SKM-1 treated with dmso at 0.1 percent for 144 hours (cell line): ENCODE measurements around the gene CNPPD1.

Source experiments
- DNase-seq: peaks from one replicate; lab custom pipeline; 2025; ENCODE audit not compliant: unreplicated experiment; lab: John Stamatoyannopoulos, UW

CNPPD1 gene

GRCh38 chr2:219161097-219161496 is 15.6 kb downstream of the CNPPD1 start:
- DNase-seq = no peak

- peak; percentile 88 for DNase-seq
Observed at GRCh38 chr2:219160186-219161017, 16.3 kb downstream of the CNPPD1 start, which contains the start of gene NHEJ1. TSS of gene NHEJ1 (minus strand) at chr2:219160815. CDS start at chr2:219158362, 2,453 bp downstream.

- DNase-seq = no peak
Observed at GRCh38 chr2:219159771-219160185, 16.9 kb downstream of the CNPPD1 start.

- no peak for DNase-seq
Observed at GRCh38 chr2:219158586-219158985, 18.1 kb downstream of the CNPPD1 start.

GRCh38 chr2:219158025-219158424 is 18.7 kb downstream of the CNPPD1 start:
- DNase-seq = no peak

GRCh38 chr2:219157396-219157795 is 19.3 kb downstream of the CNPPD1 start:
- no peak for DNase-seq

GRCh38 chr2:219155054-219155644 is 21.6 kb downstream of the CNPPD1 start:
- DNase-seq = peak; percentile 66

GRCh38 chr2:219149667-219150066 is 27.1 kb downstream of the CNPPD1 start:
- DNase-seq = no peak

GRCh38 chr2:219142329-219142728 is 34.4 kb downstream of the CNPPD1 start:
- no peak for DNase-seq

GRCh38 chr2:219140722-219141121 is 36.0 kb downstream of the CNPPD1 start:
- no peak for DNase-seq

- DNase-seq = no peak
Observed at GRCh38 chr2:219133976-219134375, 42.7 kb downstream of the CNPPD1 start.

- DNase-seq = no peak
Observed at GRCh38 chr2:219131744-219132143, 45.0 kb downstream of the CNPPD1 start.

GRCh38 chr2:219131327-219131726 is 45.4 kb downstream of the CNPPD1 start:
- DNase-seq = no peak

GRCh38 chr2:219129589-219129988 is 47.1 kb downstream of the CNPPD1 start:
- no peak for DNase-seq

GRCh38 chr2:219128396-219128795 is 48.3 kb downstream of the CNPPD1 start:
- DNase-seq = no peak

GRCh38 chr2:219127037-219127635 is 49.6 kb downstream of the CNPPD1 start:
- DNase-seq = no peak

- no peak for DNase-seq
Observed at GRCh38 chr2:219126555-219126954, 50.2 kb downstream of the CNPPD1 start.

- DNase-seq = no peak
Observed at GRCh38 chr2:219125886-219126270, 50.8 kb downstream of the CNPPD1 start.

GRCh38 chr2:219125225-219125885 is 51.4 kb downstream of the CNPPD1 start:
- peak; percentile 41 for DNase-seq

GRCh38 chr2:219124381-219125110 is 52.2 kb downstream of the CNPPD1 start:
- no peak for DNase-seq
